ENCODE data around the gene SLC25A6.

The SLC25A6 gene

DNA sequence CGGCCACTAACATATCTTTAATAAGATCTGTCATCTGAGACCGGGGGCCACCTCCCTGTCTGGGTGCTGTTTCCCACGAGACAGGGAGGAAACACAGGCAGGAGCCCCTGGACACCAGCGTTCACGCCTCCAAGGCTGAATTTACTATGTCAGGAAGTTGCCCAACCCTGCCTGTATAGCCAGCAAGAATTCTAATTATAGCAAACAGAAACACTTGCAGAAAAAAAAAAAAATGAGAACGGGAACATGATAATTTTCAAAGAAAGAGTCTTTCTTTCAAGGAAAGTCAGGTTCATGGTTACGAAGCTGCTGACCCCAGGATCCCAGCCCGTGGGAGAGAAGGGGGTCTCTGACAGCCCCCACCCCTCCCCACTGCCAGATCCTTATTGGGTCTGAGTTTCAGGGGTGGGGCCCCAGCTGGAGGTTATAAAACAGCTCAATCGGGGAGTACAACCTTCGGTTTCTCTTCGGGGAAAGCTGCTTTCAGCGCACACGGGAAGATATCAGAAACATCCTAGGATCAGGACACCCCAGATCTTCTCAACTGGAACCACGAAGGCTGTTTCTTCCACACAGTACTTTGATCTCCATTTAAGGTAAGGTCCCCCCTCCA, 55.5 kb downstream of the SLC25A6 start, which contains the start of gene IL3RA:
TSS of gene IL3RA (plus strand) at position 455 of the 613 bp plus-strand sequence. CDS start 4,981 bp downstream, outside the sequence.
- Histone ChIP-seq H3K4me2 (ENCODE audit: low read length) (no peak within 1 kb of the TSS), H3K9me3 (ENCODE audit: insufficient read depth, low read depth, low read length) (peaks cover 3% of the 10 kb centered on the region), H3K9ac (ENCODE audit: low read length) (peak within 1 kb of the TSS; percentile 33), H3K14ac (ENCODE audit: low read length) (no peak within 1 kb of the TSS), H3K18ac (ENCODE audit: low read length) (no peak within 1 kb of the TSS), H4K12ac (ENCODE audit: low read depth, low read length) (no peak within 1 kb of the TSS), H3K79me1 (ENCODE audit: low read length) (no peaks in the 10 kb centered on the region), H3K4me1 (ENCODE audit: control insufficient read depth in 1 of 2, insufficient read depth in 2 of 2, low read length in 2 of 2) (peaks cover 0 to 3% of the 10 kb centered on the region in 2 experiments), H3K27ac (ENCODE audit: low read depth, low read length) (no peak within 1 kb of the TSS), H3K27me3 (ENCODE audit: insufficient read depth, low read length) (no peaks in the 10 kb centered on the region), H3K4ac (ENCODE audit: low read depth, low read length) (no peak within 1 kb of the TSS), H4K8ac (ENCODE audit: low read depth, low read length) (no peak within 1 kb of the TSS), H3K36me3 (ENCODE audit: control insufficient read depth in 1 of 2, insufficient read depth in 2 of 2, low read length in 2 of 2) (peaks cover 0 to 2% of the 10 kb centered on the region in 2 experiments), H2BK120ac (ENCODE audit: insufficient read depth, low read length, poor library complexity) (no peak within 1 kb of the TSS), H3K23ac (ENCODE audit: low read length) (no peak within 1 kb of the TSS), H4K91ac (ENCODE audit: low read depth, low read length) (no peak within 1 kb of the TSS), H2BK5ac (ENCODE audit: low read depth, low read length, poor library complexity) (no peak within 1 kb of the TSS), H2AK5ac (ENCODE audit: low read length) (no peak within 1 kb of the TSS), H2BK12ac (ENCODE audit: low read length) (no peak within 1 kb of the TSS), H3K4me3 (ENCODE audit: low read depth, low read length) (no peak within 1 kb of the TSS), H3K79me2 (ENCODE audit: control insufficient read depth, insufficient read depth, low read length, poor library complexity) (no peaks in the 10 kb centered on the region), H2AFZ (ENCODE audit: insufficient read depth, low read length, poor library complexity) (no peak within 1 kb of the TSS)
- no CpG with 5 or more reads among the region's 14 CpGs for WGBS (ENCODE audit: extremely low coverage, insufficient coverage, insufficient read length)
- DNase-seq: peak; percentile 45 to 53

Data from trophoblast cell (in vitro differentiated cells and primary cell).